Fibroblast of lung (primary cell): Measurements from ENCODE around the gene CEP20.
"Not testable (repeated sequence)": the region's sequence is repeated elsewhere in the genome, so short reads cannot be mapped to it uniquely, and the experiment has no call there.

Experiments
- EZH2 ChIP-seq: IDR thresholded peaks from 2 replicates; pipeline ENCODE4 v1.5.1; 2012; ENCODE audit warnings: low read length, control low read depth, mild to moderate bottlenecking; ENCODE audit errors: missing control alignments
- TF ChIP-seq, protein P1 (sequence below), 2 donors: IDR thresholded peaks in 1 of 2; conservative IDR thresholded peaks in 1 of 2; 1 replicate in 1 of 2; 2 replicates in 1 of 2; pipeline ENCODE4 v1.5.1; 2011 to 2012; ENCODE audit warnings: low read length in 2 of 2, control low read depth in 1 of 2, inconsistent platforms in 1 of 2, low read depth in 1 of 2, mild to moderate bottlenecking in 1 of 2

DNA sequence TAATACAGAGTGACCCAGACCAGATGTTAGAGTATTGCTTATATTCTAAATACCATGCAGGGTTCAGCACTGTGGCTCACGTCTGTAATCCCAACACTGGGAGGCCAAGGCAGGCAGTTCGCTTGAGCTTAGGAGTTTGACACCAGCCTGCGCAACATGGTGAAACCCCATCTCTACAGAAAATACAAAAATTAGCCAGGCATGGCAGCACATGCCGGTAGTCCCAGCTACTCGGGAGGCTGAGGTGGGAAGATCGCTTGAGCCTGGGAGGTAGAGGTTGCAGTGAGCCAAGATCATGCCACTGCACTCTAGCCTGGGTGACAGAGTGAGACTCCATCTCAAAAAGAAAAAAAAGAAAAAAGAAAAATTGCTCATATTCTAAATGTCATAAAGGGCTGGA lies 37.8 kb downstream of the CEP20 start:
- TF ChIP-seq, protein P1, sequence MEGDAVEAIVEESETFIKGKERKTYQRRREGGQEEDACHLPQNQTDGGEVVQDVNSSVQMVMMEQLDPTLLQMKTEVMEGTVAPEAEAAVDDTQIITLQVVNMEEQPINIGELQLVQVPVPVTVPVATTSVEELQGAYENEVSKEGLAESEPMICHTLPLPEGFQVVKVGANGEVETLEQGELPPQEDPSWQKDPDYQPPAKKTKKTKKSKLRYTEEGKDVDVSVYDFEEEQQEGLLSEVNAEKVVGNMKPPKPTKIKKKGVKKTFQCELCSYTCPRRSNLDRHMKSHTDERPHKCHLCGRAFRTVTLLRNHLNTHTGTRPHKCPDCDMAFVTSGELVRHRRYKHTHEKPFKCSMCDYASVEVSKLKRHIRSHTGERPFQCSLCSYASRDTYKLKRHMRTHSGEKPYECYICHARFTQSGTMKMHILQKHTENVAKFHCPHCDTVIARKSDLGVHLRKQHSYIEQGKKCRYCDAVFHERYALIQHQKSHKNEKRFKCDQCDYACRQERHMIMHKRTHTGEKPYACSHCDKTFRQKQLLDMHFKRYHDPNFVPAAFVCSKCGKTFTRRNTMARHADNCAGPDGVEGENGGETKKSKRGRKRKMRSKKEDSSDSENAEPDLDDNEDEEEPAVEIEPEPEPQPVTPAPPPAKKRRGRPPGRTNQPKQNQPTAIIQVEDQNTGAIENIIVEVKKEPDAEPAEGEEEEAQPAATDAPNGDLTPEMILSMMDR (conservative IDR thresholded peaks at IDR 0.05 in 1 of 2, IDR thresholded peaks at IDR 0.05 in 1 of 2; ENCODE audit: low read depth in 1 of 2, low read length in 2 of 2) = not testable (repeated sequence)
- not testable (repeated sequence) for TF ChIP-seq EZH2
